GM19025 (cell line): ENCODE data around the gene CMTM4.
"Not testable (repeated sequence)": the region's sequence is repeated elsewhere in the genome, so short reads cannot be mapped to it uniquely, and the experiment has no call there.

Source experiments
- ATAC-seq: cut with Tn5 transposase; IDR thresholded peaks from one replicate; pipeline ENCODE4 v1.9.1; 2021; ENCODE audit warnings: mild to moderate bottlenecking, low read depth, moderate library complexity; ENCODE audit not compliant: unreplicated experiment

CMTM4 gene

GRCh38 chr16:66574081-66574480 is 122.5 kb downstream of the CMTM4 start:
- ATAC-seq = no peak

DNA sequence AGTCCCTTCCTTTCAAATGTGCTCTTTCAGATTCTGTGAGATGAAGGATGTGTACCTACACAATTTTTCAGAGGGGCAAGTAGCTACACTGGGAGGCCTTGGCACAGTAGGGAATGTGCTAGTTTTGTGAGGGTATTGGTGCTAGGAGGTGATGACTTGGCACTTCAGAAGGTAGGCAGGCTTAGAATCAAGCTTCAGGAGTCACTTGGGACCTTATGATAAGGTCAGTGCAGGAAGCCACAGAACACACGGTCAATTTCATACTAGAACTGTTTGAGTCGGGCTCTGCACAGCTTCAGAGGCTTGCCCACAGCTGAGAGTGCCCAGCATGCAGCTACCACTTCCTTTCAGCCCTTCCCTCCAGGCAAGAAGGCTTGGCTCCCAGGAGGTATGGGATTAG is 124.2 kb downstream of the CMTM4 start:
- ATAC-seq = no peak

DNA sequence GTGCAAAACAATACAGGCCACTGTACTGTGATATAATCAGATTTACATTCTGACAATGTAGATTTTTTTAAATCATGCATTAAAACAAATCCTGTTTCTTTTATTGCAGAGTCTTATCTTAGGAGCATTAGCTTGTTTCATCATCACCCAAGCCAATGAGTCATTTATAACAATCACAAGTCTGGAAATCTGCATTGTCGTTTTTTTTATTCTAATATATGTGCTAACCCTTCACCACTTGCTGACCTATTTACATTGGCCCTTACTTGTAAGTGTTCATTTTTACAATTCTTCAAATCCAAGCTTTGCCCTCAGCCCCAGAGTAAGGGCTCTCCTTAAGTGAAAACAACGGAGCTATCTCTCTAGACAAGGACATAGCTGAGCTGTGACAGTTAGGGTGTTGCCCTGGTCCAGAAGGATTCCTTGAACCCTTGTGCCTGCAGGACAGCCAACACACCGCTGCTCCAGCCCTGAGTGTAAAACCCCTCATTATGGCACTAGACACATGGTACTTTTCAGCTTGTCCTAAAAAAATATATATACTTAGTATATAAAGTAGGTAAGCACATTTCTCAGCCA is 126.6 kb downstream of the CMTM4 start:
- no peak for ATAC-seq

GRCh38 chr16:66569131-66569530 is 127.4 kb downstream of the CMTM4 start:
- no peak for ATAC-seq

GRCh38 chr16:66568355-66568754 is 128.2 kb downstream of the CMTM4 start:
- ATAC-seq = no peak

GRCh38 chr16:66567270-66567669 is 129.3 kb downstream of the CMTM4 start:
- ATAC-seq = not testable (repeated sequence)

DNA sequence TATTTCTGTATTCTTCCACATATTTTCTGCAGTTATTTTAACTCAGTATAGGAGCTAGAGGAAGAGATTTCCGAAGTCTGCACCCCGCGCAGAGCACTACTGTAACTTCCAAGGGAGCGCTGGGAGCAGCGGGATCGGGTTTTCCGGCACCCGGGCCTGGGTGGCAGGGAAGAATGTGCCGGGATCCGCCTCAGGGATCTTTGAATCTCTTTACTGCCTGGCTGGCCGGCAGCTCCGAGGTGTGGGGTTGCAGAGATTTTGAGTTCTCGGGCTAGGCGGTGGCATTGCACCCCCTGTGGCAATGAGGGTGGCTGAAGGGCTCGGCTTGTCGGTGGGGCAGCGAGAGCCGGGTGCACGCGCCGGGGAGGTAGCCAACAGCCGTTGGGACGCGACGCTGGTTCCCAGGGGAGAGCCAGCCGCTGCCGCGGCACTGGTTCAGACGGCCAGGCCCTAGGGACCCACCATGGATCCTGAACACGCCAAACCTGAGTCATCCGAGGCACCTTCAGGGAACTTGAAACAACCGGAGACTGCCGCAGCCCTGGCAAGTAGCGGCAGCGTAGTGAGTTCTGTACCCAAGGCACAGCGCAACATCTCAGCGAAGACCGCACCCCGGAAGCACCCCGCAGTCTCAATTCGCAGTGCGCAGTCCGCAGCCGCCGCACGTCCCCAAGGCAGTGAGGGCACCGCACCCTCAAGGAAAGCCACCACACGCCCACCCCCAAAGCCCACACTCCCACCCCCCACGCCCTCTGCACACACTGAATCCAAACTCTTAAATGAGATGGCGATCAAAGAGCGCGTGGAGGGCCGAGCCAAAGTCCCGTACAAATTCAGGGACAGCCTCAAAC is 130.3 kb downstream of the CMTM4 start, which contains the start of gene CMTM1:
Gene CMTM1, plus strand, starts transcription at position 389 of the 851 bp plus-strand sequence. Its CDS starts 75 bp downstream, at position 464.
- ATAC-seq = no peak
